ENCODE data around the gene NUCB1.
"Not testable (repeated sequence)": the region's sequence is repeated elsewhere in the genome, so short reads cannot be mapped to it uniquely, and the experiment has no call there.

The NUCB1 gene

GRCh38 chr19:48899781-48900476 is at the start of gene NUCB1:
TSS of gene NUCB1 (plus strand) at chr19:48900312. CDS start at chr19:48900797, 485 bp downstream.
- DNase-seq: peak; percentile 95

DNA sequence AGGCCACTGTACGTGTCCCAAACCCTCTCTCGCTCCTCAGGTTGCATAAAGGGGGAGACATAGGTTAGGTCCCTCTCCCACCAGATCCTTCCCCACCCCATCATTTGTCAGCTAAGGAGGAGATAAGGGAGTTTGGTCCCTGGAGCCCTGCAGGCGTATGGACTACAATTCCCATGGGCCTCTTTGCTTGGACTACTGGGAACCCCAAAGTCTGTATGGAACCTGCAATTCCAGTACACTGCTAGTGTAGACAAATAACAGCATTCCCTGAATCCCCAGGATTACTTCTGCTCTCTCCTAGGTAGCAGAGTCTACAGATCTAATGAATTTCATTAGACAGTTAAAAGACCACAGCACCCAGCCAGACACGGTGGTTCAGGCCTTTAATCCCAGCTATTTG is 47.8 kb upstream of the NUCB1 start:
- DNase-seq: no peak

DNA sequence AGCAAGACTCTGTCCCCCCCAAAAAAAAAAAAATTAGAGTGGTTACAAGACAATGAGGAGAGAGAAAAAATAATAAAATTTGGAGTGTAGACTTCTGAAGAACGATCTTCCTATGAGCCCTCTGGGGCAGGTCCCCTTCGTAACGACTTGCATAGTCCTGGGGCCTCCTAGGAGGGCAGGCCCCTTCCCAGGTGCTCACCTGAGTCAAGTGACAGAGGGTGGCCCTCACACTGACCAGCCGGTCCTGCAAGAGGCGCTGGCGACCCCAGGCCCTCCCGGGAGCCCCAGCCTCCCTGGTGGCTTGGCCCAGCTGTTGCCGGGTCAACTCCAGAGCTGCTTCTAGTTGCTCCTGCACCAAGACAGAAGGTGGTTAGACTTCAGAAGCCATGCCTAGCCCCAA is 46.6 kb upstream of the NUCB1 start:
- DNase-seq: no peak

- no peak for DNase-seq
These were observed 46.0 kb upstream of the NUCB1 start for GRCh38 chr19:48854103-48854502.

DNA sequence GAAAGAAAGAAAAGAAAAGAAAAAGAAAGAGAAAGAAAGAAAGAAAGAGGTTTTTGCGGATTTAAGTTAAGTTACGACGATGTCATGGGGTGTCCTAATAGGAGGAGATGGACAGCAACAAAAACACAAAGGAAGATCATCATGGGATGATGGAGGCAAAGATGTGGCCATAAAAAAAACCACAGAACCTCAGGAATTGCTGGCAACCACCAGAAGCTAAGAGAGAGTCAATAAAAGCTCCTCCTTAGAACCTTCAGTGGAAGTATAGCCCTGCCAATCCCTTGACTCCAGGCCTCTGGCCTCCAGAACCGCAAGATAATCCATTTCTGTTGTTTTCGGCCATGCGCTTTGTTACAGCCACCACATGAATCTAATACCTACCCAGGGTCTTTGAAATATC is 43.2 kb upstream of the NUCB1 start:
- no peak for DNase-seq

DNA sequence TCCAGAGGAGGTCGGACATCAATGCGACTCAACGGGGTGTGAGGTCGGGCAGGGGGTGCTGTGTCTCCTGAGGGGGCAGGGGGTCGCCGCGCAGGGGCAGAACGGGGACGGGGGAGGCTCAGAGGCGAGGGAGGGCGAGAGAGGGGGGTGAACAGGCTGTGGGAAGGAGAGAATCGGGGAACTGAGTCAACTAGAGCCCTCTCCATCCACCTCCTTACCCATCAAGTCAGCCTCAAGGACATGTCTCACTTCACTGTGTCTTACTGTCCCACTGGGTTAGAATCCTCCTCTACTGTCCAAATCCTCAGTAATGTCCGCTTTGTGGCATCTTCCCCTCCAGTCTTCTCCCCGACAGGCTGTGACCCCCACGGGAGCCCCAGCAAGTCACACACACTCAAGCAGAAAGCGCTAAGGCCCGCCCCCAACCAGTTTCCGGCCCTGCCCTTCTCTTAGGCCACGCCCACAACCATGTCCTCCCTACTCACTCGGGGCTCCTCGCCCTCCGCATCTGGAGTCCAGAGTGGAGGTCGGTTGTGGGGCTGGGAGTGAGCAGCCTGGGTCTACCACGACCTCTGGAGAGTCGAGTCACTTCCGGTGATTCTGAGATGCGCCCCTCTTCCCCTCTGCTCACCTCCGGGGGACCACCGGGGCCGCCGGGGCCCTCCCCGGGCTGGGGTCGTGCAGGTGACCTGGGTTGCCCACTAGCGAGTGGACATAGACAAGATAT is 41.0 kb upstream of the NUCB1 start:
- DNase-seq: no peak

DNA sequence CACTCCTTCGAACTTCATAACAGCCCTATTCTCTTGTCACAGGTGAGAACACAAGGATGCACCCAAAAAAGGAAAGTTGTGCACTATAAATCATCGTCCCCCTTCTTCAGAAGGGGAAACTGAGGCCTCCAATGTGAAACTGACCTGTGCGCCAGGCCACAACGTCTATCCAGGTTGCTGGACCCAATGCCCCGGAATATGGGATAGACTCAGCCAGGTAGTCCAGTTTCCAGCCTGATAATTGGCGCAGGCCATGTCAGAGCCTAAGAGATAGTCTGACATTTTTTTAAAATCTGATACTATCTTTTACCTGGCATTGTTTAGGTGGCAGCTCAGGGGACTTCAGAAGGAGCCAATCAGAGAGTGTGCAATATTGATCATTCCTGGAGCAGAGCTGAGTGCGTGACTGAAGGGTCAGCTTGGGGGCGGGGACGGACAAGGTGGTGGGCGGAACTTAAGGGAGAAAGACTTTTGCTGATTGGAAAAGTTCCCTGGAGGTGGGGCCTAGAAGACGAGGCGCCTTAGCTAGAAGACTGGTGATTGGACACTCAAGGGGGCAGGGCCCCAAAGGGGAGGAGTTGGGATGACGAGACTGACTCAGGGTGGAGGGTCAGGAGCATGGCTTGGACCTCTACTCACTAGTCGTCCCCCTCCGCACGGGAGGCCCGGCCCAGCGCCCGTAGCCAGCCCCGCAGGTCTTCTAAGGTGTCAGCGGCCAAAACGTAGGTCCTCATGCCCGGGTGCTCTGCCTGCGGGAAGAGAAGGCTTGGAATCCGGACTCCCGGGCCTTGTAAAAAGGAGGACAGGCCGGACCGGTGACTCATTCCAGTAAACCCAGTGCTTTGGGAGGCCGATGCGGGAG is 40.2 kb upstream of the NUCB1 start:
- no peak for DNase-seq

GRCh38 chr19:48861313-48861712 is 38.8 kb upstream of the NUCB1 start:
- no peak for DNase-seq

GRCh38 chr19:48862827-48863226 is 37.3 kb upstream of the NUCB1 start:
- no peak for DNase-seq

DNA sequence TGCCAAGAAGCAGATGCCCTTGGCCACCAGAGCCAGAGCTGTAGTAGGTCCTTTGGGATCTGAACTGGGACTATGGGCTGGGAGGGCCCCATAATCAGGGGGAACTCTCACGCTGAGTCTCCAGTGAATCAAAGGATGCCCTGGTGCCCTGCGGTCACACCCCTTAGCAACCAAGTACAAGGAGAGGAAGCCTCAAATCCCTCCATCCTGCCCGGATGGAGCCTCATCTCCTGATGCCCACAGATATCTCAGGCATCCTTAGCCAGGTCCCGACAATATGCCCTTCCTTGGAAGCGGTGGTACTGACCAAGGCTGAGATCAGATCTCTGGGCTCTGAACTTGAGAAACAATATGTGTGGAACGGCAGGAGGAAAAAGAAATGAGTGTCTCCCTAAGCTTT is 33.4 kb upstream of the NUCB1 start:
- DNase-seq: no peak

DNA sequence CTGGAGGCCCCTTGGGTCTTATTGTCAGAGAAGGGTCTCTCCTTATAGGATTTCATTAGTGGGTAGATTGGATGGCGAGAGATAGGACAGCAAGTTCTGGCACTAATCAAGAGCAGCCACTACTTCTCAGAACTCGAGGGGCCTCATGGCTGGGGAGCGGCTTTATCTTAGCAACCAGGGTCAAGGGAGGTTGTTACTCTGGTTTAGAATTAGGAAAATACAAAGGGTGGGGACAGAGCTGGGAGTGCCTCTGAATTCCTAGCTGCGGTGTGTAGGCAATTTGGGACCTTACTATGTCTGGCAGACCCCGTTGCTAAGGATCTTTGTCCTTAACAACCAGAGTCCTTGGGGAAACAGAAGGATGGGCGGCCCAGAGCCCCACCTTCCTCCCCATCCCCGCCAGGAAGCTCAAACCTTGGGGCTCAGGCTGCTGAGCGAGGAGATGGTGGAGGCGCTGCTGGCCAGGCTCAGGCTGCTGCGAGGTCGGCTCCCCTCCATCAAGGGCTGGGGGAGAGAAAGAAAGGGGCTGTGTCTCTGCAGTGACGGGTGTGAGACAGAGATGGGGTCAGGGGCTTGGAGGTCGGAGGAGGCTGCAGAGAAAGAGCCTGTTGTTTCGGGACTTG is 32.9 kb upstream of the NUCB1 start:
- DNase-seq: no peak

DNA sequence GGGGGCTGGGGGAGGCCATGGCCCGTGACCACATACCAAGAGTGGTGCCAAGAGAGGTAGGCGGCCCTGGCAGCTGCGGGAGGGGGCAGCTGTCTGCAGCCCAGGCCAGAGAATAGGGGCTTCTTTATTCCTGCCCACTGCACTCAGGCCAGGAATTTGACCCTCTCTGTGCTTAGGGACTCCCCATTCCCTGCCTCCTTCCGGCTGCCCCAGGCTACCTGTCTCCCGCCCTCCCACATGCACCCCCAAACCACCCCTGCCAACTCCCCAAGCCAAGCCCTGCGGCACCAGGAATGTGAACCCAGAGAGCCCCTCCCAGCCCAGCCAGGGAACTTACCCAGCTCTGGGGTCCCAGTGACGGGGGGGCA is 32.4 kb upstream of the NUCB1 start:
- DNase-seq: no peak

DNA sequence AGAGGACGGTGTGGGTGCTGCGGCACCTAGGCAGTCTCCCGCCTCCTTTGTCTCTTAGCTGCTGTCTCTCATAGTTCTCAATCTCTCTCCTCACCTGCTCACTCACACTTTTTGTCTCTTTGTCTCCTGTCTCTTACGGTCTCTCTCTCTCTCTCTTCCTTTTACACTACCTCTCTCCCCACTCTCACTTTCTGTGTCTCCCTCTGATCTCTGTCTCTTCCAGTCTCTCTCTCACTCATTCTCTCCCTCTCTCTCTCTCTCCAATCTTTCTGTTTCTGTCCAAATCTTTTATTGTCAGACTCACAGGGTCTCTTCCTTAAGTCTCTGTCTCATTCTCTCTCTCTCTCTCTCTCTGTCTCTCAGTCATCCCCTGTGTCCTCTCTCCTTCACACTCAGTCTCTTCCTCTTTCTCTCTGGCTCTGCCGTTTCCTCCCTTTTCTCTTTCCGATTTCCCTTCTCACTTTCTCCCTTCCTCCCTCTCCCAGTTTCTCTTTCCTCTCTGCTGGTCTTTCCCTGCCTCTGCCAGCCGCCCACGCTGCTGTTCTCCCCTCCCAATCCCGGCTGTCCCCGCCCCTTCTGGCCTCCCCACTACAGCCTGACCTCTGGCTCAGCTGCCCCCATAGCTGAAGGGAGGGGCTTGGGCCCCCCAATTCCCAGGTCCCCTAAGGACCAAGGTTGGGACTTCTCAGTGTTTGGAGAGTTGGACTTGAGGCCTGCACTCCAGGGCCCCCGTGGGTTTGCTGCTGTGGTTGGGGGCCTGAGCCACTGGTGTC is 31.8 kb upstream of the NUCB1 start, which contains the start of gene PLEKHA4:
PLEKHA4 (minus strand) TSS at position 504 of the 773 bp plus-strand sequence. CDS start 997 bp downstream, outside the sequence.
- no peak for DNase-seq

GRCh38 chr19:48870048-48870447 is 30.1 kb upstream of the NUCB1 start:
- no peak for DNase-seq

GRCh38 chr19:48871471-48872181 is 28.5 kb upstream of the NUCB1 start:
- not testable (repeated sequence) for DNase-seq

GRCh38 chr19:48872182-48872883 is 27.8 kb upstream of the NUCB1 start, which contains the start of gene PPP1R15A:
TSS of gene PPP1R15A (plus strand) at chr19:48872421. CDS start at chr19:48873234, 813 bp downstream.
- peak; percentile 93 for DNase-seq

- peak; percentile 33 for DNase-seq
These were observed 27.1 kb upstream of the NUCB1 start for GRCh38 chr19:48872884-48873475.

GRCh38 chr19:48873476-48874302 is 26.4 kb upstream of the NUCB1 start:
- DNase-seq: no peak
